Cerebellar cortex (tissue), 1 donor: ENCODE data around the gene APBA3.

ENCODE experiments used
- DNase-seq: peaks from one replicate; pipeline ENCODE4 v3.0.0-alpha.2; 2015; ENCODE audit warnings: low spot score

The APBA3 gene, protein sequence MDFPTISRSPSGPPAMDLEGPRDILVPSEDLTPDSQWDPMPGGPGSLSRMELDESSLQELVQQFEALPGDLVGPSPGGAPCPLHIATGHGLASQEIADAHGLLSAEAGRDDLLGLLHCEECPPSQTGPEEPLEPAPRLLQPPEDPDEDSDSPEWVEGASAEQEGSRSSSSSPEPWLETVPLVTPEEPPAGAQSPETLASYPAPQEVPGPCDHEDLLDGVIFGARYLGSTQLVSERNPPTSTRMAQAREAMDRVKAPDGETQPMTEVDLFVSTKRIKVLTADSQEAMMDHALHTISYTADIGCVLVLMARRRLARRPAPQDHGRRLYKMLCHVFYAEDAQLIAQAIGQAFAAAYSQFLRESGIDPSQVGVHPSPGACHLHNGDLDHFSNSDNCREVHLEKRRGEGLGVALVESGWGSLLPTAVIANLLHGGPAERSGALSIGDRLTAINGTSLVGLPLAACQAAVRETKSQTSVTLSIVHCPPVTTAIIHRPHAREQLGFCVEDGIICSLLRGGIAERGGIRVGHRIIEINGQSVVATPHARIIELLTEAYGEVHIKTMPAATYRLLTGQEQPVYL

DNA sequence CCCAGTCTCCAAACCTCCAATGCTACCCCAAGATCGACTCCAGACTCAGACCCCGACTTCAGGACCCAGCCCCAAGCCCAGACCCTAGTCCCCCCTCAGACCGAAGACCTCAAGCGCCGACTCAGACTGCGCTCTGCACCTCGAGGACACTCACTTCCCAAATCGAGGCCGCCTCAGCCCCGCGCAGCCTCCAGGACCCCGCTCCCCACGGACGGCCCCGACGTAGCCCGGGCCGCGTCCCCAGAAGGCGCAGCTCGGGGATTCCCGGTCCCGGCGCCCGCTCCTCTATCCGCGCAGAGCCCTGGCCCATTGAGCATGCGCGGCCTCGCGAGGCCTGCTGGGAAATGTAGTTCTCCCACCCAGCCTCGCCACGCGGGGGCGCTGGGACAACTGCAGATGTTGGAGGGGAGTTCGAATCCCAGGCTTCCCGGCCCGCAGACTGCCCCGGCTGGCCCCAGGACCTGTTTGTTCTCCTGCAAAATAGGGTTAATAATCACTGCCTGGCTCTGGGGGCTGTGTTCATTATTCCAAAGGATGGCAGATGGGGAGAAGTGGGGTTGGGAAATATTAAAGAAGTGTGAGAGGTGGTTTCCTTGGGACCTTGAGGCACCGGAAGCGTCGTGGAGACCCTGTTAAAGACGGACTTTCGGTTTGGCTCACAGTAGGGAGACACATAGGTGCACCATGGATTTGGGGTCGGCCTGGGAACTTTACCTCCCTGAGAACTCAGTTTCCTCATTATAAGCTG, at the start of gene APBA3:
TSS of gene APBA3 (minus strand) at position 311 of the 748 bp plus-strand sequence. CDS start 1,428 bp downstream, outside the sequence.
- peak; percentile 88 for DNase-seq

DNA sequence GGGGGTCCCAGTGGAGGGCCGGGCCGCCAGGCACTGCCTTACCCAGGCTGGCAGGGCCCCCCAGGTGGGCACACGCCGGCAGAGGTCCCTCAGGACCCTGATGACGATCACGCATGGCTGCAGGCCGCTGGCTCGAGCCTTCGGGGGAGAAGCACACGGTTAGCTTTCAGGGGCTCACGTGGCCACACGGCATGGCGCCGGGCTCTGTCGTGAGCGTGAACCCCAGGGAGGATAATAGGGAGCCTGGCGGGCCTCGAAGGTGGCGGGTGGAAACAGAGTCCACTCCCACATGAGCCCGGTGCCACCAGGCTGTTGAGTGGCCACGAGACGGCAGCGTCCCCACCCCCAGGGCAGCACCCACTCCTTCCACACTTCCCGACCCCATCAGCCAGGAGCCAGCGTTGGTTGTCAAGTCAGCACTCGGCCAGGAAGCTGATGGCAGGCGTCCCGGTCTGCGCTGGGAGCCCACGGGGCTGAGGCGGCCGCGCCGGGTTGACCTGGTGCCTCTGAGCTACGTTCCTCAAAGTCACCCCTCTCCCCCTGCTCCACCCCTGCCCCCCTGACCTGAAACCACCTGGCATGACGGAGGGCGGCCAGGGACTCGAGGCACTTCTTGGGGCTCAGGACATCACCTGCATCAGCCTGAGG, 49.3 kb upstream of the APBA3 start:
- DNase-seq, result no peak

DNA sequence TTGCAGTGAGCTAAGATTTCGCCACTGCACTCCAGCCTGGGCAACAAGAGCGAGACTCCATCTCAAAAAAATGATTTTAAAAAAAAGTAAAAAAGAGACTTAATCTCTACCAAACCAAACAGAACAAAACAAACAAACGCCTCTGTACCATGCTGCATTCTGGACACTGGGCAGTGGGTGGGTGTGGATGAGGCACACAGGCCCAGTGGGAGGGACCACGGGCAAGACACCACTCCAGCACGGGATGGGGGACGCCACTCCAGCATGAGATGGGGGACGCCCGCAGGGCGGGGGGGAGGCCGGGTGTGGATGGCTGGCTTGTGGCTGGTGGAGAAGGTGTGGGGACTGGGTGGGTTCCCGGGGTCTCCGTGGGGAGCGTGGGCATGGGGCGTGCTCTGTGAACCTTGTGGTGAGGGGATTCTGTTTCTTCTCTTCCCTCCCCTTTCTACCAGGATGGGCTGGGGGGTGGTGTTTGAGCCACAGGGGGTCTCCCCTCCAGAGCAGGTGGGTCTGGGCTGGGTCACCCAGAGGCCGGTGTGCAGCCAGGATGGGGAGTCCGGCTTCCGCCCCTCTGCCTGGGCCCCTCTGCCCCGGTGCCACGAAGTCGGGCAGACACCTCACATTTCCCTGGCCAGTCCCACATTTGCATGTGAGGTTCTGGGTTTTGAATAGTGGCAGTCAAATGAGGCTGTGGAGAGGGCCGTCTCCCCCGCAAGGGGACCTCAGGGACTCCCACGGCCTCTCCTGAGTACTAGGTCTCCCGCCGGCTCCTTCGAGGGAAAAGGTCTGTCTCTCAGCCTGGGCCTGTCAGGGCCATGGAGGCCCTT, 48.6 kb upstream of the APBA3 start:
- no peak for DNase-seq

DNA sequence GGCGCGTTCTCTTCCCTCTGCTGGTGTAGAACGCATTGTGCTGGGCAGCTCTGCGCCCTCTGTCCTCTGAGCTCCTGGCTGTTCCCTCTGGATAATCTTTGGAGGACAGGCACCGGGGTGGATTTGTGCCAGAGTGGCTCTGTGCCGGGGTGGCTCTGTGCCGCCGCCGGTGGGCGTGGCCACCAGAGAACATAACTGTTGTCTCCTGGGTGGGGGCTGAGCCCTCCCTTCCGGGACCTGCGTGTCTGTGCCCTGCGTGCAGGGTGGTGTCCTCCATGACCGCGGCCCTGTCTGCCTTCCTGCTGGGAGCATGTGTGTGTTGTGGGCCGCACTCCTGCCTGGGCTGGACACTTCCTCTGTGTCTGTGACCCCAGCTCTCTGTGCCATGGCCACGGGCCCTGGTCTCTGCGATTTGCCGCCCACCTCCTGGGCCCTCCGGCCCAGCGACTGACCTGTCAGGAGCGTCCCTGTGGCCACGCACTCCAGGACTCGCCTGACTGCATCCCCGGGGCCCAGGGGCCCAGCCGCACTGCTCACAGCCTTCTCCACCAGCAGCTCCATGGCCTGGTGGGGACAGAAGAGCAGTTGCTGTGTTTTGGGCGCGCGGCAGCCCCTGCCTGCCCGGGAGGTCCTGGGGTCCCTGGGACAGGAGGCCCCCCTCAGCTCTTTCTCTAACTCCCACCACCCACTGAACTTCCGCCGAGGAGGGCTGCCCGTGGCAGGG, 47.1 kb upstream of the APBA3 start:
- peak; percentile 25 for DNase-seq

DNA sequence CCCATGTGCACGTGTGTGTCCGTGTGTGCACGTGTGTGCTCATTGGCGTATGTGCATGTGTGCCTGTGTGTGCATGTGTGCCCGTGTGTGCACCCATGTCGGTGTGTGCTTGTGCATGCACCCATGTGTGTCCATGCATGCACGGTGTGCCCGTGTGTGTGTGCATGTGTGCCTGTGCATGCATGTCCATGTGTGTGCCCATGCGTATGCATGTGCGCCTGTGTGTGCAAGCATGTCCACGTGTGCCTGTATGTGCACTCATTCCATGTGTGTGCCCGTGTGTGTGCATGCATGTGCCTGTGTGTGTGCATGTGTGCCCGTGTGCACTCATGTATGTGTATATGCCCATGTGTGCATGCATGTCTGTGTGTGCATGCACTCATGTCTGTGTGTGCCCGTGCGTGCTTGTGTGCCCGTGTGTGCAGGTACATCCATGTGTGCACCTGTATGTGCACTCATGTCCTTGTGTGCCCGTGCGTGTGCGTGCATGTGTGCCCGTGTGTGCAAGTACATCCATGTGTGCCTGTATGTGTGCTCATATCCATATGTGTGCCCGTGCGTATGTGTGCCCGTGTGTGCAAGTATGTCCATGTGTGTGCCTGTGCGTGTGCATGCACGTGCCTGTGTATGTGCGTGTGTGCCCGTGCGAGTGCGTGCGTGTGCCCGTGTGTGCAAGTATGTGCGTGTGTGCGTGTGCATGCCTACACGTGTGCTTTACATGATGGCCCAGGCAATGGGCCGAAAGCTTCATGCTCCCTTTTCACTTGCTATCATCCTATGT, 46.3 kb upstream of the APBA3 start:
- no peak for DNase-seq

DNA sequence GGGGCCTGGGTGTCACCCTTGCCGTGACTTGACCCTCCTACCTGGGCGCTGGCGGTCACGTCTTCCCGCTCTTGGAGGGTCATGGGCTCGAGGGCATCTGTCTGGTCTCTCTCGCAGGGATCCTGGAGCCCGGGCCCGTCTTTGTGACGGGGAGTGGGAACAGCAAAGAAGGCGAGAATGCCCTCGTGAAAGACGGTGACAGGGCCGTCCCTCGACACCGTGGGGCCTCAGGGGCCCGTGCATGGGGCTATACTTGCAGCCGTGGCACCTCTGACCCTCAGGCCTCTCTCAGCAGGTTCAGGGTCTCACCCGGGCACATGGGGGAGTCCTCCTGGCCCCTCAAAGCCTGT, 45.6 kb upstream of the APBA3 start:
- no peak for DNase-seq

DNA sequence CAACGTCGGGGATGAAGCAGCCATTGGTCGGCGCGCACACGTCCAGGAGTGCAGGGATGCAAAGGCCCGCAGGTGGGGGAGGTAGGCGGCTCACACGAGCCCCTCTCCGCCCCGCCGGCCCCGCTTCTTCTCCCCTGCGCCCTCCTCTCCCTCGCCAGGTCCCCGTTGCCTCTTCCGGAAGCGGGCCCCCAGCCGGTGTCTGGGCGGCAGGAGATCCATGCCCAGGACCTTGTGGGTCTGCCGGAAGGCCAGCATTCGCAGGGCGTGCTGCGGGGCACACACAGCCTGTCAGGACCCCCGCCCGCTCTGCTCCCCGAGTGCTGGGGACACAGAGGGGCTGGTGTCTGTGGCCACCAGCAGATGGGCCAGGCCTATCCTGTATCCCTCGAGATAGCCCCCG, 44.4 kb upstream of the APBA3 start:
- no peak for DNase-seq

DNA sequence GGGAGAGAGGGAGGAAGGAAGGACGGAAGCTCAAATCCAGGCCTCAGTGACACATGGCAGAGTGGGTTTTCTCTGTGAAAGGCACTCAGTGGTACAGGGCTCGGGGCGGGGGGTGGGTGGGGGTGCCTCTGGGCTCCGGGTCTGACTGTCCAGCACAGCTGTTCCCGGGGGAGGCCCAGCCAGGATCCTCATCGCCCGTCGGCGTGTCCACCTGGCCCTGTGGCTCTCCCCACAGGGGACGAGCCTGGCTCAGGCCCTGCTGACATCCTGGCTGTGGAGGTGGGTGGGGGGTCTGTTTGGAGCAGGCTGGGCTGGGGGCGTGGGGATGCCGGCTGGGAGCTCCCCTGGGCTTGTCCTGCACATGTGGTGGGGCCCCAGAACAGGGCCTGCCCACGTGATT, 42.9 kb upstream of the APBA3 start:
- no peak for DNase-seq

DNA sequence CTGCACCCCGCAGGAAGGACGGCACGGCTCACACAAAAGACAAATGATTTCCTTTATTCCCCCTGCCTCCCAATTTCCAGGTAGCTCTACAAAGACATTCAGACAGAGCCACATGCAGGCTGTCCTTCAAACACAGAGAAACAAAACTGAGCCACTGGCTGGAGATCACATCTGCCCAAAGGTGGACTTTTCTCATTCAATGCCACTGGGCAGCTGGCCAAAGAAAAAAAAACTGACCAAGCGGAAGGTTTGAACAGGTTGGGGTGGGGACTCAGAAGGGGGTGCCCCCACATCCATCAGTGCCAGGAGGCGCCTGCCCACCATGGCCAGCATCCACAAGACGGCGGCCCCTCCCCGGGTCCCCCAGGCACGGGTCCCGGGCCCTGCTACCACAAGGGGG, 42.5 kb upstream of the APBA3 start:
- no peak for DNase-seq

DNA sequence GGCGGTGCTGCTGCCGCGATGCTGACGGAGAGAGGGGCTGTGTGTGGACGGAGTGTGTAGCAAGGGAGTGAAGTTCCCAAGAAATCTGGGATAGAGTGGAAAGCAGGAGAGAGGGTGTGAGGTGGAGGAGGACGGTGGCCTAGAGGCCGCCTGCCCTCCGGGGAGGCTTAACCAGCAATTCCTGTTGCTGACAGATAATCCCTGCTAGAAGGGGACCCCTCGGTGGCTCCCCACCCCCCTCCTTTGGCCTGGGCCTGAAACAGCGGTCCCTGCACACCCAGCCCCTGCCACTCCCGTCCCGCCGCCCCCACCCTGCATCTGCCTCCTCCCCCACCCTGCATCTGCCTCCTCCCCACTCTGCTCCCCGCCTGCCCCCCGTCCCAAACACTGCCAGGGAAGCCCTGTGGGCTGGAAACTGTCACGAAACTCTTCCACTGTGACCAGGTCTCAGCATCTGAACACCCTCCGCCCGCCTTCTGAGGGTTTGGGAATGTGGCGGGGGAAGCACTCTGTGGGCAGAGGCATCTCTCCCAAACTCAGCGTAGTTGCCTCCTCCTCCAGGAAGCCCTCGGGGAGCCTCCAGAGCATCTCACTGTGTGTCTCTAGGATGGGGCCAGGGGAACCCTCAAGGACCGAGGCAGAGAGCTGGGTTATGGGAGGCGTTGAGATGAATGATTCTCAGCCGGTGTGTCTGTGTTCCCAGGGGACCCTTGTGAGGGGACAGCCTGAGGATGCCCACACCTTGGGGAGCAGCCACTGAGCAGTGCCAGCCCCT, 41.8 kb upstream of the APBA3 start:
- DNase-seq, result no peak

DNA sequence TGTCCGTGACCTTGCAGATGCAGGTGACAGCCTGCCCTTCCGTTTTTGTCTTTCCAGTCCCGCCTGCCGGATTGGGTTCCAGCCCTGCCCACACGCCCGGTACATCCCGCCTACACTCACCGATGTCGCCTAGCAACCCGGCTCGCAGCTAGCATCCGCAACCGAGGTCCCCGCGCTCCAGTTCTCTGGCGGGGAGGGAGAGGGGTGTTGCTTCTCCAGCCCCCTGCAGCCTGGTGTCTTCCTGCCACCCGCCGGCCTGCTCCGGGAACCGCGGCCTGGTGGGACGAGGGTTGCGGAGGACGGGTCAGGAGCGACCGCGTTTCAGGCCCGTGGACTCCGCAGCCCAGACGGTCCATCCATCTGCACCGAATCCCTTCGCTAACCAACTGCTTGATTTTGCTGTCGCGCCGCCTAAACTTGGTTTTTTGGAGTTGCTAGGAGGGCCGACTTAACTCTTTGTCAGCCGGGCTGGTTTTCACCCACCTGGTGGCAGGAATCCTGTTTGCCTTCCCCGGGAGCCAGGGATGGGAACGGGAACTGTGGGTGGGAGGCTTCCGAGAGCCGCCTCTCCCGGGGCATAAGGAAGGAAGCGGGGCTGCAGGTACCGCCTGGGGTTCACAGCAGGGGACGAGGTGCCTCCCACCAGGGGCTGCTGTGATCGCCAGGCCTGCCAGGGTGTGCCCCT, 40.1 kb upstream of the APBA3 start:
- DNase-seq, result peak; percentile 66

DNA sequence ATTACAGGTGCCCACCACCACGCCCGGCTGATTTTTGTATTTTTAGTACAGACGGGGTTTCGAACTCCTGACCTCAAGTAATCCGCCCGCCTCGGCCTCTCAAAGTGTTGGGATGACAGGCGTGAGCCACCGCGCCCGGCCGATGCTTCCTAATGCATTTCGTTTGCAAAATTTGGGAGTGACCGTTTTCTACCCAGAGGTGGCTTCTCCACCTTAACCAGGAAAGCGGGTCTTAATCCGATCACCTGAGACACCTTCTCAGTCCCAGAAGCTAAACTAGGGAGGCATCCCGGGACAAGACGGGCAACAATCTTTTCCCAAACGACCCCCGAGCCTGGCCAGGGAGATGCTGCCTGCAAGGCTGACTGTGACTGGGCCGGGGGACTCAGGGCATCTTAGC, 39.5 kb upstream of the APBA3 start:
- DNase-seq, result no peak

DNA sequence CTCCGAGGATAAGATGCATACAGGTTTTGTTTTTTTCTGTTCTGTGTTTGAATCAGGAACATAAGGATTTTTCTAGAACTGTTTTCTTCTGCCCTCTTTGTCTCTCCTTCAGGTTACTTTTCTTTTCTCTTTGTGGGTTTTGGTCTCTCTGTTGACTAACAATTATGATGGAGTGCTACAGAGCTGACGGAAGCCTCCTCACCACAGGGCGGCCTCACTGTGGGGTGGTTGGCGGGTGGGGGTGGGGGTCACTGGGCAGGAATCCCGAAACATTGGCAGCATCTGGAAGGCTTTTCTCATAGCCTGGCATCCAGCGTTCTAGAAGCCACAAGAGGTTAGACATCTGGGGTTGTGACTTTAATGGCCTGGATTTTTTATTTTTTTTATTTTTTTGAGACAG, 36.6 kb upstream of the APBA3 start:
- no peak for DNase-seq

DNA sequence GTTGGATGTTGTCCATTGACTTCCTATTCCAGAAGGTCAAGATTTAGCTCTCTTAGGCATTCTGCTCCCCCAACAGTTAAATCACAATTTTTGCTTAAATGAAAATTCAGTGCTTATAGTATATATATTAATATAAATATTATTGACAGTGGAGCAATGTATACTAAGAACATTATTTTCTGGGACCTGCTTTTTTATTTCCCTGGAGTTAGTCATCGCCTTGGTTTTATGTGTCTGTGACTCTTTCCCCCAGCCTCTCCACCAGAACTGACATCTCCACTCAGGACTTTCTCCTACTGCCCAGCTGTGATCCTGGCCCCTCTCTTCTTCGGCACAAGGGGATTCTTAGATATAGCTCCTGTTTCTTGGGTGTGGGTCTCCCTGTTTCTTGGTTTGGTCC, 34.9 kb upstream of the APBA3 start:
- DNase-seq, result no peak

DNA sequence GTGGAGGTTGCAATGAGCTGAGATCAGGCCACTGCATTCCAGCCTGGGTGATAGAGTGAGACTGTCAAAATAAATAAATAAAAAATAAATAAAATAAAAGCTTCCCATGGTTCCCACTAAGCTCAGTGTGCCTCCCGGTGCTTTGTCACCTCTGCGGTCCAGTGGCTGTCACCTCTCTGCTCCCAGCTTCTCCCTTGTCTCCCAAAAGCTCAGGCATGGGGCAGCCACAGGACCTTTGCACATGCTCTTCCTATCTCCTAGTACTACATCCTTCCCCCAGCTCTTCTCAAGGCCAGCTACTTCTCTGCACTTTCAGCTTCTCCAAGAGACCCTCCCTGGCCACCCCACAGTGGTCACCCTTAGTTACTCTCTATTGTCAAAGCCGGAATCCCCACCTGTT, 32.3 kb upstream of the APBA3 start:
- no peak for DNase-seq

DNA sequence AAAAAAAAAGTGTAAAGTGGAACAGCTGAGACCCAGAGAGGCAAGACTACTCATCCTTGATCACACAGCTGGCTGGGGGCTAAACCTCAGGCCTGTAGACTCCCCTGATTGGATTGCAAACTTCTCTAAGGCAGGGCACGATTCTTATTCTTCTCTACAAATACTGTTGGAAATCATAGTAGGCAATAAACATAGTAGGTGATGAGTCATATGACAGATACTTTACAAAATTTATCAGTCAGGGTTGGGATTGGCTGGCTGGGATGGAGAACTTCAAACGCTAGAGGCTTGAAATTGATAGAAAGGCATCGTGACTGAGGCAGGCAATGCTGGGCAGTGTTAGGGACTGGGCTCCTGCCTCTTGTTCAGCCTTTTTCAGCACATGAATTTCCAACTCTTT, 30.6 kb upstream of the APBA3 start:
- no peak for DNase-seq

DNA sequence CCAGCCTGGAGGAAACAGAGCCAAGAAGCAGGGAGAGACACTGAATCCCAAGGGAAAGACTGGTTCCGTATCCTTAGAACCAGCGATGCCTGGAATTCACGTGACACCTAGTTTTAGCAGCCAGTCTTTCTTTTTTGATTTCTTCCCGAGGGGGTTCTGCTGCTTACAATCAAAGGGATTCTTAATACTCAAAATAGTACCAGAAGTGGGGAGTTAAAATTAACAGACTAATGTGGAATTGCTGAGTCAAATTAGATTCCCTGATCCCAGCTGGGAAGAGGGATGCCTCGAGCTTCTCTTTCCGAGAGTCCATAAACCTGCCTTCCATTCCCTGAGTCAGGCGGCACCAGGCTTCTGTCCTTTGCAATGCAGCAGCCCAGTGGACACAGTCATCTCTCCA, 29.4 kb upstream of the APBA3 start:
- no peak for DNase-seq

DNA sequence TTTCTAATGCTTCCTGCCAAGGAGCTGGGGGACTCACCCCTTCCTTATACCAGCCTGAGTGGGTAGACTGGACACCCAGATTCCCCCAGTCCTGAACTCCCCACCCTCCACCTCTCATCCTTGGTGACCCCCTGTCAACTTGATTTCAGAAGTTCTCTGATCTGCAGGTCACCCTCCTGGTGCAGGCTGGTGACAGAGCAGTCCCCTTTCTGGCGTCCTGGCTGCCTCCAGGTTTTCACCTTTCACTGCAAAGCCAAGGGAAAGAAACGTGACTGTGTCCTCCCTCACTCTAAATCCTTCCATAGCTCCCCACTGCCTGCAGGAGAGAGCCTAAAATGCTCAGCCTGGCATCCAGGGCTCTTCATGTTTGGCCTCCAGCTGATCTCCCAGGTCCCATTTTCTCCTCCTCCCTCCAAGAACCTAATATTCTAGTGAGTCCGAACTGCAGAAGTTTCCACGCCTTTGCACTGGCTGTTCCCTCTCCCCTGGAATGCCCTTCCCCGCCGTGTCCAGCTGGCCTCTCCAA, 28.8 kb upstream of the APBA3 start:
- DNase-seq, result no peak
